ENCODE results near the gene MCIDAS.

Gene MCIDAS

GRCh38 chr5:55226934-55227663, at the start of gene MCIDAS:
TSS of gene MCIDAS (minus strand) at chr5:55227315. CDS start at chr5:55227138, 177 bp downstream.
- DNase-seq (ENCODE audit: low read depth), result no peak

GRCh38 chr5:55276771-55277170, 49.7 kb upstream of the MCIDAS start:
- DNase-seq (ENCODE audit: low read depth), result no peak

- DNase-seq (ENCODE audit: low read depth), result no peak
Measured at GRCh38 chr5:55258339-55258738, 31.2 kb upstream of the MCIDAS start.

GRCh38 chr5:55254802-55255201, 27.7 kb upstream of the MCIDAS start:
- DNase-seq (ENCODE audit: low read depth), result no peak

GRCh38 chr5:55250064-55250463, 22.9 kb upstream of the MCIDAS start:
- DNase-seq (ENCODE audit: low read depth), result no peak

GRCh38 chr5:55241746-55242145, 14.6 kb upstream of the MCIDAS start:
- DNase-seq (ENCODE audit: low read depth), result no peak

- no peak for DNase-seq (ENCODE audit: low read depth)
Measured at GRCh38 chr5:55236800-55237199, 9.7 kb upstream of the MCIDAS start.

DNA sequence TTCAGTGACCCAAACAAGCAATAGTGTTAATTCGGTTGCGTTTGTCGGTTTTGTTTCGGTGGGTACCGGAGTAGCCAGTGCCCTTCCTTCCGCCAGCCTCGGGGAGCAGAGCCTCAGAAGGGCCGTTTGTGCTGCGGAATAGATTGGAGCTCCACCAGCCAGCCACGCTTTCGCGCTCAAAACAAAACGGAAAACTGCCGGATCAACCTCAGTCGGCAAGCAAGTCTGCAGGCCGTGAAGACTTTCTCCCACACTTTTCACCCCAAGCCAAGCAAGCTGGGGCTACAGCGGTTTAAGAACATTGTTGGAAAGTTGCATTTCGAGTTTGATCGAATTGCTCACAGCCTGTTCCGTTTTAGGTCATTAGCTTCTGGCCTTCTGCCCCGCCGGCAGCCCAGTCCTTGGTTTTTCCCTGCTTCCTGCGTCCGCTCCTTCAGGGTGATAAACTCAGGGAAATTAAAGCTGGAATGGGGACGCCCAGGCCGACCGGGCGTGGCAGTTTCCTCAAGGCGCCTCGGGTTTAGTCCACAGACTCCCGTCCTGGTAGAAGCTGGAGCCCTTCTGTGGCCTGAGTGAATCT, 7.1 kb upstream of the MCIDAS start:
- DNase-seq (ENCODE audit: low read depth), result no peak

GRCh38 chr5:55232985-55233928, 6.1 kb upstream of the MCIDAS start, which contains the start of gene CCNO:
TSS of gene CCNO (minus strand) at chr5:55233608. CDS start at chr5:55233523, 85 bp downstream.
- DNase-seq (ENCODE audit: low read depth), result no peak

- no peak for DNase-seq (ENCODE audit: low read depth)
Measured at GRCh38 chr5:55232271-55232984, 5.3 kb upstream of the MCIDAS start.

- DNase-seq (ENCODE audit: low read depth), result no peak
Measured at GRCh38 chr5:55231919-55232270, 4.8 kb upstream of the MCIDAS start.

DNA sequence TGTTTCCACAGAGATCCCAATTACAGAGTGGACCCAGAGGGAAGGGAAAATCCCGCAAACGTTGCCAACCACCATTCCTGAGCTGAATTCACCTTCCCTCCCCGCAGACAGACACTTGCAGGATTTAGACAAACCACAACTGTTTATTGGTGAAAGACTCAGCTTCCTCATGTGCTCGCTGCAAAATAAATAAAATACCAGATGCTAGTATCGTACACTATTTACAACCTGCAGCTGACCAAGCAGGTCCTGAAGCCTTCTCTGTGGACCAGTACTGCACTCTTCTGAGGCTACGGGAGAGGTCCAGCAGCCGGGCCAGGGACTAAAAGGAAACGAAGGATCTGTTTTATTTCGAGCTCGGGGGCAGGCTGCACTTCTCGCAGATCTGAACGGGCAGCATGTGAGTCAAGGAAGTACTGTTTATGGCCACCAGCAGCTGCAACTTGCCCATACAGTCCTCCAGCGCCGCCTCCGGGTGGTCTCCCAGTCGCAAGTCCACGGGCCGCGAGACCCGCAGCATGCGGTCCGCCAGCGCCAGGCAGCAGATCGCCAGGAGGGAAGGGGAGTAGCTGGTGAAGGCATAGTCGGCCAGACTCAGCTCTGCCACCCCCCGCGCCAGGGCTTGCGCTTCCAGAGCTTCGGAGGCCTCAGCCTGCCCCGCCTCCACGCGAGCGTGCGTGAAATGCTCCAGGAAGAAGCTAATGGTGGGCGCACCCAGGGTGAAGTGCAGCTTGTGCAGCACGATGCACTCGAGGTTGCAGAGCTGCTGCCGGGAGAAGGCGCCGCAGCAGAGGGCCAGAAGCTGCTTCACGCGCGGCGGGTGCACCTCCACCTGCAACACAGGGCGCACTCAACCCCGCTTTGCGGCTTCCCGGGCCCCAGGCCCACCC, 4.2 kb upstream of the MCIDAS start:
- DNase-seq (ENCODE audit: low read depth), result no peak

- no peak for DNase-seq (ENCODE audit: low read depth)
Measured at GRCh38 chr5:55230086-55230629, 3.0 kb upstream of the MCIDAS start.

DNA sequence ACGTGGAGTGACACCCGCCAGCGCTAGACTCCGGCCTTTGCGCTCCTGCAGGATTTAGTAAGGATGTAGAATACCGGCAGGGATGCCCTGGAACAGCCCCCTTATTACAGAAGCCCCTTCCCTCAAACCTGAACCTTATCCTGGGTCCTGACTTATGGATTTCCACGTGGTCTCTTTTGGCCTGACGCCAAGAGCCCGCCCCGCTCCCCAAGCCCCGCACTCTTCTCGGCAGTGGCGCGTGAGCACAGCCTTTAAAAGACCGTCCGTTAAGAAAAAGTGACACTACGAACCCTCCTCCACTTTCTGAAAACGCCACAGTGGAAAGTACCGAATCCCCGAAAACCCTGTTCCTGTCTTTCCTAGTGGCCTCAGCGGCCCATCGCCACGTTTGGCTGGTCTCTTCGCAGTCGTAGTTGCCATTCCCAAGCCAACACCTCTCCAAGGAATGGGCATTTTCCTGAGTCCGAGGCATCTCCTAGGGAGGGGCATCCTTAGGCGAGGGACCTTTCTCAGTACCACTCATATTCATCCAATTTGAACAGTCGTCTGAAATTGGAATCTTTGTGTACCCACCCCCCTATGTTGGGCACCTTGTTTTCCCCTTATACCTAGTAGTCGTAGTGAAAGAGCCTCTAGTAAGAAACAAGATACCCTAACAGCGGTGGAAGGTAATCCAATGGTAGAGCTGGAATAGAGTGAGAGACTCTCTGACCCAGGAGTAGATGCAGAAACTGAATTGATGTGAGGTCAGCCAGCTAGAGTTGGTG, 732 bp upstream of the MCIDAS start:
- no peak for DNase-seq (ENCODE audit: low read depth)

DNA sequence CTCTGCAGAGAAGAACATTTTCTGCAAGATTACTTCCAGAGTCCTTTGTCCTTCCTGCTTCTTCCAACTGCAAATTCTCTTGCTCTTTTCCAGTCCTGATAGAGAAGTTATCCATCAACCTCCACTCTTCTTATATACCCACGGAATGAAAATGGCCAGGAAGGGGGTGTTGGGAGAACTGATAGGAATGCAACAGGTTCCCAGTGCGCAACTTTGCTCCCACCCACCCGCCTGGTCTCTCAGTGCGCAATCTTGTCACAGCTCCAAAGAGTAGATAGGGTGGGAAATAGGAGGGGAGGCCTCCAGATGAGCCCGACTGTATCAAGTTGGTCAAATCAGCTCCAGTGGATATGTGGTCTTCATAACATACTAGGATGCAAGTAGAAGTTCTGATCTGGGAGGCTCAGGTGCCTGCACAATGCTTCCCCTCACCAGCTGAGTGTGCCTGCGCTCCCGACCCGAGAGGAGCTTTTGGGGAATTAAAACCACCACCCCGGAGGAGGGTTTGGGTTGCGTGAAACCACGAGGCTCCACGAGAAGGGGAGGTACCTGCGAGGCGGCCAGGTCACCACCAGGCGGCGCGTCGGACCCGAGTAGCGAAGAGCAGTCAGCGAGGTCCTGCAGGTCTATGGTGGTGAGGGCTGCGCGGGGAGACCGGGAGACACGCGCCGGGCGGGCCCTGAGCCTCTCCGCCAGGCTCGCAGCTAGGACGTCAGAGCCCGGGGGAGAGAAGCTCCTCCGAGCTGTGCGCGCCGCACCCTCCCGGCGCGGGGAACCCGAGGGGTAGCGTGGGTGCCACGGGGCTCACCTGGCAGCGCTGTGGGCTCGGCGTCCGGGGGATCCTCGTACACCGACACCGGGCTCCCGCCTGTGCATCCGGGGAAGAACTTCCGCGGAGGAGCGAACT, 835 bp downstream of the MCIDAS start:
- DNase-seq (ENCODE audit: low read depth), result no peak

- DNase-seq (ENCODE audit: low read depth), result no peak
Measured at GRCh38 chr5:55225346-55225745, 1.8 kb downstream of the MCIDAS start.

DNA sequence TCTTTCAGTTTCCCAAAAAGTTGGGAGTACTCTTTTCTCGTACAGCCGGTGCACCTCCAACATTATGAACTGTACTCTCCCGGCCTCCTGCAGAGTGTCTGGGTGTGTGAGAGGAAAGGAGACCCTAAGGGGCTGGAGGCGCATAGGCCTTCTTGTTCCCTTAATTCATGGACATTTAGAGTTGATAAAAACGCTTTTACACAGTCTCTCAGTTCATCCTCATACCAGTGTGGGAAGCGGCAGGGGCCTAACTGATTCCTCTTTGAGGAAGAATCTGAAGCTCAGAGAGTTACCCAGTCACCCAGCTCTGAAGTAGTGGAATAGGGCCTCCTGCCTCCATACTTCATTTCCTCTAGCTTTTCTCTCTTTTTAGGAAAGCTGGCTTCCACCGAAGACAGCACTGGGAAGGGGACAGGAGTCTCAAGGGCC, 3.3 kb downstream of the MCIDAS start:
- no peak for DNase-seq (ENCODE audit: low read depth)

DNA sequence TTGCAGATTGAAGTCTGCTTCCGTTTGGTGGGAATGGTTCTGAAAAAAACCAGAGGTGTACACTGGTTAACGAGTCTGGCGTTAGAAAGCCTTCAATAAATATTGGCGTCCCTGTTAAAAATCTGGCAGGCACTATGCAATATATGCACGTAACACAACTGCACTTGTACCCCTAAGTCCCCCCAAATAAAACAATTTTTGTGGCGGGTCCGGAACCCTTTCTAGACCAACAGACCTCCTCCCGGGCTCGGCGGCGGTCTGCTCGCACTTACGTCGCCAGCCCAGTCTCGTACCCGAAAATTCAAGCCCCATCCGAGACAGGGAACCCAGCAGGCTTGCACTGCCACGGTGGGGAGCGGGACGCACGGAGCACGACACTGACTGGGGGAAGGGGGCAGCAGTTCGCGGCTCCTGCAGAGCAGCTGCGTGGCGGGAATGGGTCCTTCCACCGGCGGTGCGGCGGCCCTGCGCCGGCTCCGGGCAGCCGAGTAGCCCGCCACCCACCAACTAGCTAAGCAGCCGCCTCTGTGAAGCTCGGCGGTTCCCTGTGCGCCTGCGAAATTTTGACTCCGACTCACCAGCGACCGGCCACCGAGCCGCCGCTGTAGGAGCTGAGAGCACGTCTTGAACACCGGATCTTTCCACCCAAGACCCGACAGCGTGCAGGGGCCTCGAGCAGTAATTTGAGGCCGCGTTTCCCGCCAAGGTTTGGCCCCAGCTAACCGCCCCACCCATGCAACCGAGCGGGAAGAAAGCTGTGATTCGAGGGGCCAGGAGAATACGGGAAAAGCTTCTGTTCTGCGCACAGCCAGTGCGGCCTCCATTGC, 3.9 kb downstream of the MCIDAS start:
- DNase-seq (ENCODE audit: low read depth), result no peak

Measured in activated T-helper 1 cell treated with Interleukin-2 at 50 U/mL for 16 hours (primary cell).